Esophagus muscularis mucosa (tissue), 4 donors: ENCODE measurements around the gene DGKQ. TPM values are rescaled to one million over a fixed set of nuclear protein-coding genes. Genes with fewer than 3 reads are reported as not detected.
"Not testable (repeated sequence)": the region's sequence is repeated elsewhere in the genome, so short reads cannot be mapped to it uniquely, and the experiment has no call there.

Experiments used
- DNase-seq: peaks from one replicate; pipeline ENCODE4 v3.0.0-alpha.2; 2017; ENCODE audit errors: extremely low spot score
- H3K27ac ChIP-seq, 4 donors: fragments of 200-600 bp; sonication (generic); replicated peaks in 1 of 4; 1 replicate in 3 of 4; 2 replicates in 1 of 4; pipeline ENCODE4 v1.5.1; 2016 to 2019; ENCODE audit warnings: mild to moderate bottlenecking in 1 of 4
- H3K27me3 ChIP-seq, 4 donors: fragments of 200-600 bp; sonication (generic); one replicate each; pipeline versions ENCODE4 v1.5.1 to v1.6.0; 2016 to 2019
- H3K36me3 ChIP-seq, 4 donors: fragments of 200-600 bp; sonication (generic); one replicate each; pipeline ENCODE4 v1.5.1; 2016 to 2019
- H3K4me1 ChIP-seq, 4 donors: fragments of 200-600 bp; sonication (generic); one replicate each; pipeline ENCODE4 v1.5.1; 2016 to 2019
- H3K4me3 ChIP-seq, 4 donors: fragments of 200-600 bp; sonication (generic); 1 replicate in 2 of 4; 2 replicates in 2 of 4; pipeline ENCODE4 v1.5.1; 2016 to 2019; ENCODE audit warnings: mild to moderate bottlenecking in 4 of 4, moderate library complexity in 1 of 4
- H3K9me3 ChIP-seq, 4 donors: fragments of 200-600 bp; sonication (generic); 1 replicate in 3 of 4; 2 replicates in 1 of 4; pipeline ENCODE4 v1.5.1; 2016 to 2019
- EP300 ChIP-seq: sonication (generic); formaldehyde crosslinking; IDR thresholded peaks from one replicate; pipeline ENCODE4 v1.6.1; 2017; ENCODE audit warnings: antibody characterized with exemption
- POLR2A ChIP-seq: fragments of 450-650 bp; IDR thresholded peaks from one replicate; pipeline ENCODE4 v1.6.1; 2017; ENCODE audit warnings: antibody characterized with exemption, moderate library complexity, mild to moderate bottlenecking, low read depth
- POLR2AphosphoS5 ChIP-seq, 2 donors: sonication (generic); formaldehyde crosslinking; IDR thresholded peaks; one replicate each; pipeline ENCODE4 v1.6.1; 2017; ENCODE audit warnings: antibody characterized with exemption in 2 of 2
- WGBS: methylation state at CpG from one replicate; pipeline ENCODE4 v1.1.5; 2018; 5-methylcytosine and 5-hydroxymethylcytosine counted together
- intact Hi-C: fragments of 100-400 bp; cut with DNase I; formaldehyde crosslinking; loops from one replicate; pipeline ENCODE4 v1.15.1; 2023
- total RNA-seq, 4 donors: library from RNA; depleted of rRNA; stranded (reverse); fragments of >200 nt; gene quantifications; one replicate each; pipeline versions ENCODE4 v1.1.0 to v1.2.1, GENCODE V29; 2016
- TF ChIP-seq, protein P1 (sequence below), 3 experiments: fragments of 200-600 bp in 2 of 3; fragments of 450-650 bp in 1 of 3; sonication (generic) in 2 of 3; IDR thresholded peaks; one replicate each; pipeline ENCODE4 v1.5.1; 2017 to 2019; ENCODE audit warnings: antibody characterized with exemption in 3 of 3, mild to moderate bottlenecking in 2 of 3, moderate library complexity in 1 of 3

Gene DGKQ
- total RNA-seq, 4 donors from 2014 or later: 7.5 to 11.9 (median 9.9) TPM

DNA sequence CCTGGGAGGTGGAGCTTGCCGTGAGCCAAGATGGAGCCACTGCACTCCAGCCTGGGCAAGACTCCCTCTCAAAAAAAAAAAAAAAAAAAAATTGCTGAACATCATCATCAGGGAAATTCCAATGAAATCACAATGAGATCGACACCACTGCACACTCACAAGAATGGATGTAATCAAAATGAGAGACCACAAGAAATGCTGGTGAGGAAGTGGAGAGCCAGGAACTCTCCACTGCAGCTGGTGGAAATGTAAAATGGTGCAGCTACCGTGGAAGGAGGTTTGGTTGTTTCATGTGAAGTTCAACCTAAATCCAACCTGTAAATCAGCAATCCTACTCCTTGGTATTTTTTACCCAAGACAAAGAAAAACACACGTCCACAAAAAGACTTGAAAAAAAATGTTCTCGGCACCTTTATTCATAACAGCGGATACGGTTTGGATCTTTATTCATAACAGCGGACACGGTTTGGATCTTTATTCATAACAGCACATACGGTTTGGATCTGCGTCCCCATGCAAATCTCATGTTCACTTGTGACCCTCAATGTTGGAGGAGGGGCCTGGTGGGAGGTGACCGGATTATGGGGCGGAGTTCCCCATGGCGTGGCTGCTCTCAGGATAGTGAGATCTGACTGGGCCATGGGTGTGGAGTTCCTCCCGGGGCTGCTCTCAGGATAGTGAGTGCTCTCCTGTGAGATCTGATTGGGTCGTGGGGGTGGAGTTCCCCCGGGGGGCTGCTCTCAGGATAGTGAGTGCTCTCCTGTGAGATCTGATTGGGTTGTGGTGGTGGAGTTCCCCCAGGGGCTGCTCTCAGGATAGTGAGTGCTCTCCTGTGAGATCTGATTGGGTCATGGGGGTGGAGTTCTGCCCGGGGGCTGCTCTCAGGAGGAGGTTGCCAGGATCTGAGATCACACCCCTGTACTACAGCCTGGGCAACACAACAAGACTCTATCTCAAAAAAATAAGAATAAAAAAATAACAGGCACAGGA lies 49.0 kb downstream of the DGKQ start:
- 76% methylated on average over 17 of the region's 18 CpGs for whole genome bisulfite sequencing
- TF ChIP-seq, protein P1, sequence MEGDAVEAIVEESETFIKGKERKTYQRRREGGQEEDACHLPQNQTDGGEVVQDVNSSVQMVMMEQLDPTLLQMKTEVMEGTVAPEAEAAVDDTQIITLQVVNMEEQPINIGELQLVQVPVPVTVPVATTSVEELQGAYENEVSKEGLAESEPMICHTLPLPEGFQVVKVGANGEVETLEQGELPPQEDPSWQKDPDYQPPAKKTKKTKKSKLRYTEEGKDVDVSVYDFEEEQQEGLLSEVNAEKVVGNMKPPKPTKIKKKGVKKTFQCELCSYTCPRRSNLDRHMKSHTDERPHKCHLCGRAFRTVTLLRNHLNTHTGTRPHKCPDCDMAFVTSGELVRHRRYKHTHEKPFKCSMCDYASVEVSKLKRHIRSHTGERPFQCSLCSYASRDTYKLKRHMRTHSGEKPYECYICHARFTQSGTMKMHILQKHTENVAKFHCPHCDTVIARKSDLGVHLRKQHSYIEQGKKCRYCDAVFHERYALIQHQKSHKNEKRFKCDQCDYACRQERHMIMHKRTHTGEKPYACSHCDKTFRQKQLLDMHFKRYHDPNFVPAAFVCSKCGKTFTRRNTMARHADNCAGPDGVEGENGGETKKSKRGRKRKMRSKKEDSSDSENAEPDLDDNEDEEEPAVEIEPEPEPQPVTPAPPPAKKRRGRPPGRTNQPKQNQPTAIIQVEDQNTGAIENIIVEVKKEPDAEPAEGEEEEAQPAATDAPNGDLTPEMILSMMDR (IDR thresholded peaks at IDR 0.05): no peak
- TF ChIP-seq POLR2A: no peak
- no peak for TF ChIP-seq EP300
- no peak for TF ChIP-seq POLR2AphosphoS5 (IDR thresholded peaks at IDR 0.05)
- intact Hi-C loops: no loop called here
- Histone ChIP-seq H3K27ac (no peak overlapping the region), H3K36me3 (no peaks in the 10 kb centered on the region), H3K27me3 (no peaks in the 10 kb centered on the region), H3K9me3 (no peaks in the 10 kb centered on the region), H3K4me1 (peaks cover 19 to 50% (median 32%) of the 10 kb centered on the region in 4 donors), H3K4me3 (no peak overlapping the region)
- no peak for DNase-seq

DNA sequence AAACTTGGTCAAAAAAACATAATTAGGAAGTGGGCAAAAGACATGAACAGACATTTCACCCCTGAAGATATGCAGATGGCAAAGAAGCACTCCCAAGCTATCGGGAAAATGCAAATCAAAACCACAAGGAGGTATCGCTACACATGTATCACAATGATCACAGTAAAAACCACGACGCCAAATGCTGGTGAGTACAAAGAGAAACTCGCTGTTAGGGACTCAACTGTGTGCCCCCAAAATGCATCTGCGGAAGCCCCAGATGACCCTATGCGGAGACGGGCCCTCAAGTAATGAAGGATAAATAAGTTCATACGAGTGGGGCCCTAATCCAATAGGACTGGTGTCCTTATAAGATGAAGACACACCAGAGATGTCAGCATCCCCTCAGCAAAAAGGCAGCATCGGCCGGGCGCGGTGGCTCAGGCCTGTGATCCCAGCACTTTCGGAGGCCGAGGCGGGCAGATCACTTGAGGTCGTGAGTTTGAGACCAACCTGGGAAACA lies 51.5 kb downstream of the DGKQ start:
- Histone ChIP-seq H3K9me3 (no peaks in the 10 kb centered on the region), H3K27me3 (no peaks in the 10 kb centered on the region), H3K4me1 (peaks cover 10 to 35% (median 23%) of the 10 kb centered on the region in 4 donors), H3K4me3 (no peak overlapping the region), H3K27ac (no peak overlapping the region), H3K36me3 (no peaks in the 10 kb centered on the region)
- TF ChIP-seq, protein P1 (IDR thresholded peaks at IDR 0.05): no peak
- no peak for TF ChIP-seq POLR2AphosphoS5 (IDR thresholded peaks at IDR 0.05)
- WGBS: 93% methylated on average over 17 of the region's 17 CpGs
- intact Hi-C loops: no loop called here
- DNase-seq: no peak

DNA sequence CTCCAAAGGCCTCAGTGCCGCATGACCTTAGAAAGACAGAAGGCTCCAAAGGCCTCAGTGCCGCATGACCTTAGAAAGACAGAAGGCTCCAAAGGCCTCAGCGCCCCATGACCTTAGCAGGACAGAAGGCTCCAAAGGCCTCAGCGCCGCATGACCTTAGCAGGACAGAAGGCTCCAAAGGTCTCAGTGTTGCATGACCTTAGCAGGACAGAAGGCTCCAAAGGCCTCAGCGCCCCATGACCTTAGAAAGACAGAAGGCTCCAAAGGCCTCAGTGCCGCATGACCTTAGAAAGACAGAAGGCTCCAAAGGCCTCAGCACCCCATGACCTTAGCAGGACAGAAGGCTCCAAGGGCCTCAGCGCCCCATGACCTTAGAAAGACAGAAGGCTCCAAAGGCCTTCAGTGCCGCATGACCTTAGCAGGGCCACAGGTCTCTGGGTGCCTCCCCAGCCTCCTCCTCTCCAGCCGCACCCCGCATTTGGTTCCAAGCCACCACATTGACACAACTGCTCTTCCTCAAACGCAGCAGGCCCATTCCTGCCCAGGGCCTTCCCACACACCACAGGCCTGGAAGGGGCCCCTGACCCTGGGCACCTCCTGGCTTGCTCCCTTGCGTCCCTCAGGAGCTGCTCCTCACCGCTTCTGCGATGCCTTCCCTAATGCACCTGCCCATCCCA lies 54.2 kb downstream of the DGKQ start:
- H3K4me3 ChIP-seq, intact Hi-C loops, H3K27ac ChIP-seq, H3K9me3 ChIP-seq, DNase-seq, H3K36me3 ChIP-seq, H3K27me3 ChIP-seq: not testable (repeated sequence)
- 93% methylated on average over 14 of the region's 15 CpGs for WGBS
- H3K4me1 ChIP-seq: peaks cover 3 to 23% (median 13%) of the 10 kb centered on the region in 4 donors

DNA sequence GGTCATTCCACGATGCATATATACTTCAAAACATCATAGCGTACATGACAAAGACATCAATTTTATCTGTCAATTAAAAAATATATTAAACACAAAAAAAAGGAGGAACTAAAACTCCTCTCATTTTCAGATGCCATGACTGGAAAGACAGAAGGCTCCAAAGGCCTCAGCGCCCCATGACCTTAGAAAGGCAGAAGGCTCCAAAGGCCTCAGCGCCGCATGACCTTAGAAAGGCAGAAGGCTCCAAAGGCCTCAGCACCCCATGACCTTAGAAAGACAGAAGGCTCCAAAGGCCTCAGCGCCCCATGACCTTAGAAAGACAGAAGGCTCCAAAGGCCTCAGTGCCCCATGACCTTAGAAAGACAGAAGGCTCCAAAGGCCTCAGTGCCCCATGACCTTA lies 54.8 kb downstream of the DGKQ start:
- 93% methylated on average over 6 of the region's 6 CpGs for WGBS
- H3K27ac ChIP-seq, DNase-seq, H3K36me3 ChIP-seq, H3K4me3 ChIP-seq, H3K27me3 ChIP-seq, intact Hi-C loops, H3K9me3 ChIP-seq: not testable (repeated sequence)
- peaks cover 3 to 19% (median 13%) of the 10 kb centered on the region in 4 donors for H3K4me1 ChIP-seq

DNA sequence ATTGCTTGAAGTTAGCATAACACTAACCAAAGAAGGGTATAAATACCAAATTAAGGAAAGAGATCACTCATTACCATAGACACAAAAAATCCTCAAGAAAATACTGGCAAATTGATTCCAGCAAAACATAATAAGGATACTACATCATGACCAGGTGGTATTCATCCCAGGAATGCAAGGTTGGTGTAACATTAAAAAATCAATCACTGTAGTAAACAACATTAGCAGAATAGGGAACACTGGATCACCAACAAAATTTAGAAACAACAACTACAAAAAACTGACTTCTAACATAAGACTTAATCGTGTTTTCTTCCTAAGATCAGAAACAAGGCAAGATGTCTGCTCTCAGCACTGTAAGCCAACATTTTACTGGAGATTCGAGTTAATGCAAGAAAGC lies 55.4 kb downstream of the DGKQ start:
- H3K4me1 ChIP-seq: peaks cover 3 to 17% (median 13%) of the 10 kb centered on the region in 4 donors
- H3K9me3 ChIP-seq: no peaks in the 10 kb centered on the region
- H3K27ac ChIP-seq: no peak overlapping the region
- H3K36me3 ChIP-seq: peaks cover 0 to 4% (median 4%) of the 10 kb centered on the region in 4 donors
- 97% methylated on average over 2 of the region's 2 CpGs for WGBS
- no peak for DNase-seq
- intact Hi-C loops: no loop called here
- TF ChIP-seq POLR2AphosphoS5 (IDR thresholded peaks at IDR 0.05): no peak
- no peak for TF ChIP-seq EP300
- TF ChIP-seq, protein P1 (IDR thresholded peaks at IDR 0.05): no peak
- no peak for TF ChIP-seq POLR2A
- no peak overlapping the region for H3K4me3 ChIP-seq
- no peaks in the 10 kb centered on the region for H3K27me3 ChIP-seq
